ENCODE data around the gene NETO1.

Gene NETO1

DNA sequence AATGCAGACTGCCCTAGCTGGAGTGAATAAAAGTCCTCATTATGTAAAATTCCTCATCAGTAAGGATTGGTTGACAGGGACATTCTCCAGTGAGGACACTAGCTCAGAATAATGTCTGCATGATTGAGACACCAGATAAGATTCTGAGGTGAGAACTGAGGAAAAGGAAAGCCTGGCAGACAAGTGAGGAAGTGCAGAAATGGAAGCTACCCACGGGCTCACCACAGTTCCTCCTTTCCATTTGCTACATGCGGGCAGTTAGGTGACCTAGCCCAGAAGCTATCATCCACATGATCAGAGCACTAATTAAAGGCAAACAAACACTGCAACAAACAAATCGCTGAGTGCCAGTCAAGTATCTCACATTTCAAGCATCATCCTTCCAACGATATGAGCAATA lies 27.7 kb downstream of the NETO1 start:
- no peak for DNase-seq

DNA sequence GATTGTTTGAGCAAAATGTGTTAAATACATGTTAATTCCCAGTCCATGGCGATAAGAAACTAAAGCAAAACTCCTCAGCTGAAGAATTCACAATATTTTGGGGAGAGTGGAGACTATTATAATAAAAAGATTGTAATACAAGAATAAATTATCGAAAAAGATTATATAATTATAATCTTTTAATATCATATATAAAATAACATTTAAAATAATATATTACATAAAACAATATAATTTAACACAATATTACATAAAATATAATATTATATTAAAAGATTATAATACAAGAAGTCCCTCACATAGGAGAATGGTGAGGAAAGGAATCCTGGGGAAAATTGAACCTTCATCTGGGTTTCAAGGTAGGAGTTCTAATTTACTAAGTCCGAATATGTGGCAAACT lies 33.1 kb downstream of the NETO1 start:
- no peak for DNase-seq

DNA sequence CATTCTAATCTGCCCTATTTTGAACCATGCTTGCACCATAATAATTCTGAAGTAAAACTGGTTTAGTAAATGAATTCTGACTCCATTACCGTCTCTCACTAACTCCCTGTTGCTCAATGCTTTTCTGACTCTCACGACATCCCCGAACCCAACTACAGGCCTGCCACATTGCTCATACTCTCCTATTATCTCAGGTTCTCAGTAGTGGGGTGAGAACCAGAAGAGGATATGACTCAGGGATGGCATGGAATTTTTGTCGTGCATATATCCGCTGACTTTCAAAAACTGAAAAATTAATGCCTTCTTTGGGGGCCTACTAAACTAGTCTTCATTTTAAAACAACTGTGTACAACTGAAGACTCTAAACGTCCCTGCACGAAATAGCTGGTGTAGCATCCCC lies 34.3 kb downstream of the NETO1 start:
- no peak for DNase-seq

DNA sequence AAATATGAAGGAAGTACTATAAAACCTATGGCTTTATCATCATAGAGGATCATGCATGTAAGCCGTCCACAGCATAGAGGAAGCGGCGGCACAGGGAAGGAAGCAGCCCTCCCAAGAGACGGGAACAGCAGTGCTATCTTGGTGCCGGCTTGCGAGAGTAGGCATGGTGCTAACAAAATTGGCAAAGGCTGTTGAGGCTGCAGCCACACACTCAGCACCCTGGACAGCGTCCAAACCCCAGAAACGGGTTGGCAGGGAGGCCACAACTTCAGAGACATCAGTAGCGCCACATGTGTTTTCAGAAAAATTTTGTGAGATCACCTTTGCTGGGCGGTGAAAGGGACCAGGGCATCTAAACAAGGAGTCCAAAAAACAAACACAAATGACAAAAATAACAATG lies 37.7 kb downstream of the NETO1 start:
- peak; percentile 1 for DNase-seq

DNA sequence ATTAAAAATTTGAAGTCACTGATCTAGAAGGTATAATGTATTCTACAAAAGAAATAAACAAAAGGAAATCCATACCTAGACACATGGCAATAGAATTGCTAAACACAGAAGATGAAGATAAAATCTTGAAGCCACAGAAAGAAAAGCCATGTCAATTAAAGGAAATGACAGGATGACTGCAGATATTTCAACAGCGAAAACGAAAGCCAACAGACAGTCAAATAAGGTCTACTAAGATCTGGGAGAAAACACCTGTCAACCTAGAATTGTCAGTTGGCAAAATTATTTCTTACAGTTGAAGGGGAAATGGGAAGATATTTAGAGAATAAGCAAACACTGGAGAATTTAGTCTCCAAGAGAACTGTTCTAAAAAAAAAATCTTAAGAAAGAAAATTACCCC lies 39.2 kb downstream of the NETO1 start:
- DNase-seq: no peak

DNA sequence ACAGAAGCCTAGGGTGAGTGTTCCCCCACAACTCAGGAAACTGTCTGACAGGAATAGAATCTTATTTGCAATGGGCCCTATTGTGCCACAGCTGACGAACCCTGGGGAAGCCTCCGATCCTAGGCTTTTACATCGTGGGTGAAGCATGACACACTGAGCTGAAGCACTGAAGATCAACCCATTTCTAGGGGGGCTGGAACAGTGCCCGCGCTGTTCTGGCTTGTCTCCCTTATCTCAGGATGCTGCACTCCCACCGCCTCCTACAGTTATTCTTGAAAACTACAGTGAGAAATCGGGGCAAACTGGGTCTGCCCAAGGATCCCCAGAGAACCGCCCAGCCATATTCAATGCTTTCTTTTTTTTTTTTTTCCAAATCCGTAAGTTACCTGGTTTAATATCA lies 41.1 kb downstream of the NETO1 start:
- no peak for DNase-seq

DNA sequence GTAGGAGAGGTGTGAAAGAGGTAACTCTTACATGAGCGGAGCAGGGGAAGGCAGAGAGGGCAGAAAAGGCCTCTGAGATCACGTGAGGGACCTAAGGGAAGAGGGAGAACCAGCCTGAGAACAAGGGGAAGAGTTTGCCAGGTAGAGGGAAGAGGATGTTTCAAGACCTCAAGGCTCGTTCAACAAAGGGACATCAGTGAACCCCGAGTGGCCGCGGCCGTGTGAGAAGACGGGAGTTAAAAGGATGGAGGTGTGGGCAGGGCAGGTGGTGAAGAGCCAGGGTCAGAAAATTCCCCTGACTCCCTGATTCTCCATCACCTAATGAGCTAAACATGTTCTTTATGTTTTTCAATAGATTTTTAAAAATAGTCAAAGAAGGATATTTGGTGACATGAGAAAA lies 44.4 kb downstream of the NETO1 start:
- no peak for DNase-seq

DNA sequence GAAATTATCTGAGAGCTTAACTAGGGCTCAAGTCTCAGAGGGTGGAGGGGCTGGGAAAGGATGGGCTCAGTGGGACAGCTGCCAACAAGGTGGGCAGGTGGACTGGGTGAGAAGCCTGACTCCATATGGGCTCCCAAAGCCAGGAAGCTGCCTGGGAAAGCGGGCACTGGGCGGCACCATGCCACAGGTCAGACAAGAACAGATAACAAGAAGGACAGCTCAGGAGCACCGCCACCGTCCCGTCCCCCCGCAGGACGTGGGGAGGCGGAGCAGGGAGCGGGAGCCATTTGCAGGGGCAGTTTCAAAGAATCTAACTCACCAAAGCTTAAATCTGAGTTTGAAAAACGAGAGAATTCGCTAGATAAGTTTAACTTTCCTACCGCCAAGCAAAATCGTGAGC lies 45.6 kb downstream of the NETO1 start:
- DNase-seq: no peak

DNA sequence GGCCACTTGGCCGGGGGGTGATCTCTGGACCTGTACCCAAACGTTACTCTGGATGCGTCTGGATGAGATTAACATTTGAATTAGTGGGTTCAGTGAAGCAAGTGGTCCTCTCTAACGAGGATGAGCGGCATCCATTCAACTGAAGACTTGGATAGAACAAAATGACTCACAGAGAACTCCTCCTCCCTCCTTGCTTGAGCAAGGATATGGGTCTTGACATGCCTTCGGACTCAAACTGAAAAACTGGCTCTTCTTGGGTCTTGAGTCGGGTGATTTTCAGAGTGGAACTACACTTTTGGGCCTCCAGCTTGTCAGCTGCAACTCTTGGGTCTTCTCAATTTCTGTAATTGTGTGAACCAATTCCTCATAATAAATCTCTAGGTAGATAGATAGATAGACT lies 47.2 kb downstream of the NETO1 start:
- DNase-seq: no peak

DNA sequence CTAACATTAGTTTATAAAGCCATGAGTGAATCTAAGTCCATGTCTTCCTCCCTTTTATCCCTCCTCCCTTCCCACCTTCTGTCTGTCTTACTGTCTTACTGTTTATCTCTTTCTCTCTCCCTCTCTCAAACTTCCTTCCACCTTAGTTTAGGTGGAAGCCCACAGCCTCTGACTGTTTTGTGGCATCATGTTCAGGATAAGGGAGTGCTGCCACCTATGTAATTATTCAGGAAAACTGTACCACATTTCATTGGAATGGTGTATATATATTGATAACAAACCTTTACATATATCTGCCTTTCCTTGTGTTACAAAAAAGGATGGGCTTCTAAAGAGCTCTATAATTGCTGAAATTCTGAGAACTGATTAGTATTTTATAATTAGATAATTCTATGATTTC lies 48.7 kb downstream of the NETO1 start:
- DNase-seq: no peak

DNA sequence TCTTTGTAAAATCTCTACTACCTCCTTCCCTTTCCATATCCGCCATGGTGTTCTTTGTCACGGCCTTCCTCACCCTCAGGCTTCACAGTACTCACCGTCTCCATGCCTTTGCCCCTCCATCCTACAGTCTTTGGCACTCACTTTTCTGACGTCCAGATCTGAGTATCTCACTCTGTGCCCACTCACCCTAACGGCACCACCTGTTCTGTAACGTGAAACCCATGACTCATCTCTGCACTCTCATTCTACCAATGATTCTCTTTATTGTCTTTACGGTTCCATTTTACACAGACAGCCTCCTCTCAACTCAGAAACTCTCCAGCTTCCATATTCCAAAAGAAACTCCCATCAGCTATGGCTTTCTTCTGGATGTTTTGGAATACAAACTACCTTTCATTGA lies 56.7 kb downstream of the NETO1 start:
- DNase-seq: no peak

DNA sequence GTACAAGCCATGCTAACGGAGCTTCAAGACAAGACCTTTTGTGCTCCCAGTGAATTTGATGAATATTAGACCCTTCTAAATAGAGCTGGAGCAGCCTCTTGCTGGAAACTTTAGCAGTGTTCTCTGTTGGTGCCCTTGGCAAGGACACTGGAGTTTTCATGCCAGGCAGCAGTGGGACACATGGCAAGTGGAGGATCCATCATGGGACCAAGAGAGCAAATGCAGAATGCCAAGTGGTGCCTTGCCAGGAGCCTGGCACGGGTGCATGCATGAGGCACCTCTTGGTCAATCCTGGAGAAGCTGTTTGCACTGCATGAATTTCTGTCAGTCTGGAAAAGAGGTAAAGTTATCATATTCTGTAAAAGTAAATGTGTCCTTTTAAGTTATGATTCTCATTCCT lies 59.1 kb downstream of the NETO1 start:
- DNase-seq: no peak

DNA sequence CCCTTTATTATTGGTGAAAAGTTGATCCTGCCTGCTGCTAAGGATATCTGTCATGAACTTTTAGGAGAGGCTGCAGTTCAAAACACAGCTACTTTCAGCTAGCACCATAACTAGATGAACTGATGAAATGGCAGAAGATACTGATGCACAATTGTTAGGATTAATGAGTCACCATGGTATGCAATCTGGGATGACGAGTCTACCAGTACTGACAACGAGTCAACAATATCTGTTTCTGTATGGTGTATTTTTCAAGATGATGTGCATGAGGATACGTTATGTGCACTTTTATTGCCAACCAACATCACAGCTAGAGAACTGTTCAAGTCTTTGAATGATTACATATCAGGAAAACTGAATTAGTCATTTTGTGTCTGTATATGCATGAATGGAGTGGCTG lies 68.7 kb downstream of the NETO1 start:
- no peak for DNase-seq

DNA sequence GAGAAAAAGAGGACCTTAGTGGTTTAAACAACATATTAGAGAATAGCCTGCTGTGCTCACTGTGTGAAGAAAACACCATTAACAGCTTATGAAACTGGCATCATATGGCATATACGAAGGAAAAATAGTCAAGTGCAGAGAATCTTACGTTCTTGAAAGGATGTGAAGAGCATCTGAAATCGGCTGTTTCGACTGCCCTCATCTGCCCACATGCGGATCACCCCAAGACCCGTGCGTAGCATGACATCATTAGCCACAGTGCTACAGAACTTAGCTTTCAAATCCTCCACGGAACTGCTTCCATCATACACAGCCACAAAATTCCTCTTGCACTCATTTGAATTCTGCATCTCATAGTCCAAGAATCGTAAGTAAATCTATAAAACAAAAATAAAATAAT lies 84.3 kb downstream of the NETO1 start:
- no peak for DNase-seq

DNA sequence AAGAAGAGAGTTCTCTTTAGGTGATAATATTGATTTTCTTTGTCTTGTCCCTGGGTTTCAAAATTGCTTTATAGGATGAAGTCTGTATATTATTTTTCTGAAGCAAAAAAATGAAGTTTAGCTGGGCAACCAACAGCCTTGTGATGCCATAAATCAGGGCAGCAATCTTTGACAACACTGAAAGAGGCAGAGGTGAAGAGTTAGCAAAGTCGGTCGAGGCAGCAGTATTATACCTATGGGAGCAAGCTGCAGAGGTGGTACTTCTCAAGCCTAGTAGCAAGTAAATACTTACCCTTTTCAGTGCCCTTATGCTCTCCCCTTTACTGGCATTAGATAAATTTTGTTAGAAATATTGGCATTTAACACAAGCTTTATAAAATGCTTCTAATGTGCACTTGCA lies 92.9 kb downstream of the NETO1 start:
- DNase-seq: no peak

DNA sequence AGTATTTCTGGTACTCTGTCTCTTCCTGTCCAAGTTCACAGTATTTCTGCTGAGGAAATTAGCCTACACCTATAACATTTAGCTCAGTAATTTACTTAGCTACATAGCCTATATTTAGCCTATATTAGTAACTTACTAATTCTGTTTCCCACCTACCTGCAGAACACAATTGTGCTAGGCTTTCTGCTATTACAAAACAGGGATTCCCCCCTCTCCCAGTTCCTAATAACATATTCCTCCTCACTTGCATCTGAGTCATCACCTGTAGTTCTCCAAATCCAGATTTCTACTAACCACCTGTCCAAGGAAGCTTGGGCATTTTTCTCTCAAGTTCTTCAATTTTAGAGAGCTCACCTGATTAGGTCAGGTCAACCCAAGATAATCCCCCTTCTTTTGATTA lies 94.9 kb downstream of the NETO1 start:
- DNase-seq: no peak

DNA sequence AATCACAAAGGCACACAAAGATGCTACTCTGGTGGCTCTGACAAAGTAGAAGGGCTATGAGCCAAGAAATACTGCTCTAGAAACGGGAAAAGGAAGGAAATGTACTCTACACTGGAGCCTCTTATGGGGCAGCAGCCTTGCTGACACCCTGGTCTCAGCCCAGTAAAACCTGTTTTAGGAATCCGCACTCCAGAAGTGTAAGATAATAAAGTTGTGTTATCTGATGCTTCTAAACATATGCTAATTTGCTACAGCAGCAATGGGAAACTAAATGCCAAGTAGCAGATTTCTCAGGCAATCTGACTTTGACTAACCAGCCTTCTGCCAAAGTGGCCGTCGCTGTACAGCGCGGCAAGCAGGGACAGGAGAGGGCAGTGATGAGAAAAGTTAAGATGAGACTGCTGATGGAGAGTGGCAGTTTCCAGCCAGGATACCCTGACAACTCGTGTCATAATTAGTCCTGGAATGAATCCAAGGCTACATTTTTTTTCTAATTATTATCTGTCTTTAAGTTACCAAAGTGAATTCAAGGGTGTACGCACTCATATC lies 99.0 kb downstream of the NETO1 start:
- no peak for DNase-seq

DNA sequence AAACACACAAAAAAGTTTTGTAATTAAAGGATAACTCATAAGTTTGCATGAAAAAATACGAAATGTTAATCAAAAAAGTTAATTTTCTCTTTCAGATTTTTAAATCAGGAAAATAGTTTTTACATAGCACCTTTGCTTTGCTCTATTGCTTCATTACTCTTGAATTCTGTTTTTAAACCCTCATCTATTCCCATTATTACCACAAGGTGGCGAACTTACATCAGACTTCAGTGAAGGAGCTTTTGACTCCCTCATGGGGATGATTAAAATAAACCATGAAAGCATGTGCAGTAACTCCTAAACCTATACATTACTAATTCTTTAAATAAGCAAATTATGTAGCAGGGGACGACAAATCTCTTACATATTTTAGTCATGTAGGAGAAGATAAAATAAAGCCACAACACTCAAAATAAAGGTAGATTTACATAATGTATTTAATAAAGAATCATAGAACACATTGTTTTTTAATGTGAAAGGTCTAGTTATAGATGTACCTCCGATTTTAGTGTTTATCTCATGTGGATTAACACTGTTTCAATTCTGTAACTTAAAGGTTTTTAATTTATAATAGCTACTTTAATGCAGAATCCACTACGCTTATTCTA lies 105.2 kb downstream of the NETO1 start:
- peak; percentile 48 for DNase-seq

DNA sequence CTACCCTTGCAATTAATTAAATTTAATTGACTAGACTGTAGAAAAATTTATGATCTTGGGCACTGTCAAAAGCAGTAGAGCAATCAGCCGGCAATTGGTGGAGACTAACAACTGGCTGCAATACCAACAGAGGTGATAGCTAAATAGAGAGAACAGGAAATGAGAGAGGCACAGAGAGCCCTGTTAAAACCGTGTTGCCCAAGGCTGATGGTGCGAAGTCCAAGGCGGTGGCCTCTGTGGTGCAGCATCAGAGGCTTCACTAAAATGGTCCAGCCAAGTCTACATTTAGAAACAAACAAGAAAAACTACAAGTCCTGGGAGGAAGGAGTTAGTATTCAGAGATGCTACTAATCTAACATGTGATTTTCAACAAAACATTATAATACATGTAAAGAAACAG lies 115.6 kb downstream of the NETO1 start:
- no peak for DNase-seq

DNA sequence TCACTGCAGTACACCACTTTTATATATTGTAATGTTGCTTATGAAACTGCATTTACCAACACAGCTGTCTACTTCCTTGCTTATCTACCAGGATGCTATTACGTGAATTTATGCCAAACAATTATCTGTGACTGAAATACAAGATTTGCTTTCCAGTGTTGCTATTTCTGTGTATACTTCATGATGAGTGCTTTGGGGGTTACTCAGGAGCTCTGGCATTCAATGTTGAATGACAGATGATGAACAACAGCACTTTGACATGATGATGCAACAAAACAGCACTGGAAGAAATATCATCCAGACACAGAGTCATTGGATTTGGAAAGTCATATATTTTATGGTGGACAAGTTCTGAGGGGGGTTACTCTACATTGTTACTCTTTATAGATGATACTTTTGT lies 125.8 kb downstream of the NETO1 start:
- no peak for DNase-seq

DNA sequence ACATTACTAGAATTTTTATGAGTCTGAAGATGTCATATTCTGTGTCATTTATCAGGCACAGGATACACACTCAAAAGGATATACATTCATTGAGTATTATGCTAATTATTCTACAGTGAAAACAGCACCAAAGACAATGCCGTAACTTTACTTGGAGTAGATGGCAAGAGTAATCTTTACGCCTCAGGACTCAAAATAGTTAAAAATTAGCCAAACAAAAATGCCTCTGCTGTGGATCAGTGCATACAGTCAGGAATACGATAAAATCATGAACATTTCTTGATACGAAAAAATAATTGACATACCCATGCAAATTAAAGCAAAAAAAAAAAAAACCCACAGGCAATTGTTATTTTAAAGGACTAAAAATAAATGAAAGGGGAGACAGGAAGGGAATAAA lies 129.7 kb downstream of the NETO1 start:
- DNase-seq: no peak

DNA sequence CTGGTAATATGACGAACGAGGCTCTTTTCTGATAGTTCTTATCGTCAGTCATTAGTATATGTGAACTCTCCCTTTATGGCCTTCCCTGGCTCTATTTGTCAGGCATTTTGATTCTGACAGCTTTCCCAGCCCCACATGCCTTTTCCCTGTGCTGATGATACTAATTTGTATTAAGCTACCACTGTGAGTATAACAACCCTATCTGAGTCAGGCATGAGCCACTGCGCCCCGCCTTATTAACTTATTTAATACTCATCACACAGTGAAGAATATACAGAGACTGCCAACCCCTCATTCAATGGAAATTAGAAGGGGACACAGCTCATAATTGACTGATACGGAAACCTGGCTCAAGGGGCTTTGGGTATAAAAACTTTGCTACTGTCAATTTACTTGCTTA lies 140.0 kb downstream of the NETO1 start:
- DNase-seq: no peak

DNA sequence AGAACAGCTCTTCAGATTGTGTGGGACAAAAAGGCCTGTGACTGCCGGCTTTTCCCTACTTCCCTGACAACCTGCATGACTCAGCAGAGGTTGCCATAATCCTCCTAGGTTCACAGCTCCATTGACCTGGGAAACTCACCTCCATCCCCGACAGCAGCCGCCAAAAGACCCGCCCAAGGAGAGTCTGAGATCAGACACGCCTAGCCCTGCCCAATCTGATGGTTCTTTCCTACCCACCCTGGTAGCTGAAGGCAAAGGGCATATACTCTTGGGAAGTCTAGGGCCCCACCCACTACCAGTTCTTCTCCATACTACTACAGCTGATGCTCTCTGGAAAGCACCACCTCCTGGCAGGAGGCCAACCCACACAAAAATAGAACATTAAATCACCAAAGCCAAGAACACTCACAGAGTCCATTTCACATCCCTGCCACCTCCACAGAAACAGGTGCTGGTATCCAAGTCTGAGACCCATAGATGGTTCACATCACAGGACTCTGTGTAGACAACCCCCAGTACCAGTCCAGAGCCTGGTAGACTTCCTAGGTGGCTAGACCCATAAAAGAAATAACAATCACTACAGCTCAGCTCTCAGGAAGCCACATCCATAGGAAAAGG lies 140.6 kb downstream of the NETO1 start:
- no peak for DNase-seq

DNA sequence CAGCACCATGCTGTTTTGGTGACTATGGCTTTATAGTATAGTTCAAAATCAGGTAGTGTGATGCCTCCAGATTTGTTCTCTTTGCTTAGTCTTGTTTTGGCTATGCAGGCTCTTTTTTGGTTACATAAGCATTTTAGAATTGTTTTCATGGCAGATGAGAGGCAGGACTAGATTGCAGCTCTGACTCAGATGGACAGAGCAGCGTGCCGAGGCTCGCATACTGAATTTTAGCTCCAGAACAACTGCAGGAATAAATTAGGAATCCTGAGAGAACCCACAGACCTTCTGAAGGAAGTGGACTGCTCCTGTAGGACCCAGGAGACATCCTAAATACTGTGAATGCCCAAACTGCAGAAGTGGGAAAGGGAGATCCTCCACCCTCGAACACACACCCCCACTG lies 141.6 kb downstream of the NETO1 start:
- no peak for DNase-seq

DNA sequence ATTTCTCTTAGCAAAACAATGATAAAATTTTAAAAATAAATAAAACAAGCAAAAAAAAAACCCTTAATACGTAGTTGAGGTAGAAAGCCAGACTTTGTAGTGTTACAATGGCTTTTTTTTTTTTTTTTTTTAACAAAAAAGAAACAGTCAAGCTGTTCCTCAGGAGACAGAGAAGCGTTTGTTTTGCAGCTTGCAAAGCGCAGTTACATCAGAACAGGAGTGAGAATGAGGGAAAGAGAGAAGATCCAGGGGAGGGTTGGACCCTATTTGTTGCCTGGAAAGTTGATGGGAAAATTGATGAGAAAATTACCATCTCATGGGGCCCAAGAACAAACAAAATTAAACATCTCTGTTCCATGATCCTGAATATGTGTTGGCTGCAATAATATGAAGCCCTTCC lies 146.5 kb downstream of the NETO1 start:
- no peak for DNase-seq
